Stimulated activated naive B cell treated with anti-CD40 and anti-IgM and Interleukin-4, amounts not matched to agents 10 μg/mL and 1 μg/mL and 100 μg/mL, for 72 hours (primary cell): ENCODE measurements around the gene OR9I1.

Source experiments
- ATAC-seq, 2 donors: fragments of 150-1000 bp; cut with Tn5 transposase; replicated peaks; 2 replicates each; pipeline ENCODE4 v1.10.0; 2021; ENCODE audit warnings: moderate library complexity in 1 of 2
- DNase-seq: peaks from one replicate; pipeline ENCODE4 v3.0.0; 2021
- H3K27ac Mint-ChIP-seq: one replicate; pipeline ENCODE4 v1.8.0; 2022; ENCODE audit warnings: mild to moderate bottlenecking, mixed read lengths
- H3K27me3 Mint-ChIP-seq, 2 donors: one replicate each; pipeline ENCODE4 v1.8.0; 2022; ENCODE audit warnings: mixed read lengths in 2 of 2
- H3K36me3 Mint-ChIP-seq, 2 donors: one replicate each; pipeline ENCODE4 v1.8.0; 2022; ENCODE audit warnings: mixed read lengths in 2 of 2, mild to moderate bottlenecking in 1 of 2
- H3K4me1 Mint-ChIP-seq, 2 donors: one replicate each; pipeline ENCODE4 v1.8.0; 2022; ENCODE audit warnings: mixed read lengths in 2 of 2, mild to moderate bottlenecking in 1 of 2
- H3K4me3 Mint-ChIP-seq, 2 donors: one replicate each; pipeline ENCODE4 v1.8.0; 2022; ENCODE audit warnings: mild to moderate bottlenecking in 2 of 2, mixed read lengths in 2 of 2, moderate library complexity in 1 of 2
- H3K9me3 Mint-ChIP-seq, 2 donors: one replicate each; pipeline ENCODE4 v1.8.0; 2022; ENCODE audit warnings: mixed read lengths in 2 of 2, mild to moderate bottlenecking in 1 of 2

The OR9I1 gene

GRCh38 chr11:58125469-58125868 lies at the start of gene OR9I1:
OR9I1 (minus strand) TSS chr11:58125530; CDS start chr11:58119444, 6,086 bp downstream.
- peaks cover 8 to 30% of the 10 kb centered on the region in 2 donors for H3K27me3 Mint-ChIP-seq
- DNase-seq (no peak), ATAC-seq (no peak)
- no peak within 1 kb of the TSS for H3K27ac Mint-ChIP-seq
- H3K4me3 Mint-ChIP-seq, result no peak within 1 kb of the TSS
- H3K9me3 Mint-ChIP-seq, result no peaks in the 10 kb centered on the region
- no peaks in the 10 kb centered on the region for H3K4me1 Mint-ChIP-seq
- H3K36me3 Mint-ChIP-seq, result no peaks in the 10 kb centered on the region

GRCh38 chr11:58165504-58166106 lies 40.3 kb upstream of the OR9I1 start:
- DNase-seq, result no peak
- Mint-ChIP-seq H3K27me3 (peaks cover 8 to 14% of the 10 kb centered on the region in 2 donors), H3K9me3 (peaks cover 0 to 4% of the 10 kb centered on the region in 2 donors), H3K4me1 (no peaks in the 10 kb centered on the region), H3K27ac (no peak overlapping the region), H3K4me3 (no peak overlapping the region), H3K36me3 (no peaks in the 10 kb centered on the region)
- ATAC-seq, result no peak

GRCh38 chr11:58164990-58165389 lies 39.7 kb upstream of the OR9I1 start:
- DNase-seq (no peak), ATAC-seq (no peak)
- Mint-ChIP-seq H3K4me3 (no peak overlapping the region), H3K9me3 (peaks cover 2 to 4% of the 10 kb centered on the region in 2 donors), H3K36me3 (no peaks in the 10 kb centered on the region), H3K27ac (no peak overlapping the region), H3K27me3 (peaks cover 8 to 11% of the 10 kb centered on the region in 2 donors), H3K4me1 (no peaks in the 10 kb centered on the region)

- no peak for DNase-seq
- no peak overlapping the region for H3K4me3 Mint-ChIP-seq
- ATAC-seq, result no peak
- peaks cover 5 to 11% of the 10 kb centered on the region in 2 donors for H3K27me3 Mint-ChIP-seq
- H3K36me3 Mint-ChIP-seq, result no peaks in the 10 kb centered on the region
- H3K4me1 Mint-ChIP-seq, result no peaks in the 10 kb centered on the region
- H3K27ac Mint-ChIP-seq, result no peak overlapping the region
- peaks cover 2 to 4% of the 10 kb centered on the region in 2 donors for H3K9me3 Mint-ChIP-seq
These were observed 39.1 kb upstream of the OR9I1 start for GRCh38 chr11:58164389-58164788.

- no peak overlapping the region for H3K27ac Mint-ChIP-seq
- H3K4me1 Mint-ChIP-seq, result peaks cover 0 to 3% of the 10 kb centered on the region in 2 donors
- no peak overlapping the region for H3K4me3 Mint-ChIP-seq
- no peaks in the 10 kb centered on the region for H3K36me3 Mint-ChIP-seq
- H3K27me3 Mint-ChIP-seq, result peaks cover 28 to 33% of the 10 kb centered on the region in 2 donors
- no peak for DNase-seq
- no peak for ATAC-seq
- no peaks in the 10 kb centered on the region for H3K9me3 Mint-ChIP-seq
These were observed 27.5 kb upstream of the OR9I1 start for GRCh38 chr11:58152781-58153180.

GRCh38 chr11:58142761-58143160 lies 17.4 kb upstream of the OR9I1 start:
- no peak for ATAC-seq
- H3K36me3 Mint-ChIP-seq, result no peaks in the 10 kb centered on the region

GRCh38 chr11:58135171-58135570 lies 9.8 kb upstream of the OR9I1 start:
- ATAC-seq (no peak), DNase-seq (no peak)
- Mint-ChIP-seq H3K9me3 (peaks cover 0 to 4% of the 10 kb centered on the region in 2 donors), H3K4me1 (no peaks in the 10 kb centered on the region), H3K27ac (no peak overlapping the region), H3K4me3 (no peak overlapping the region), H3K36me3 (no peaks in the 10 kb centered on the region), H3K27me3 (peaks cover 0 to 4% of the 10 kb centered on the region in 2 donors)

More at GRCh38 chr11:58142761-58143160, 17.4 kb upstream of the OR9I1 start:
- no peak for DNase-seq
- H3K27ac Mint-ChIP-seq, result no peak overlapping the region
- no peak overlapping the region for H3K4me3 Mint-ChIP-seq
- peaks cover 0 to 4% of the 10 kb centered on the region in 2 donors for H3K9me3 Mint-ChIP-seq
- peaks cover 13 to 19% of the 10 kb centered on the region in 2 donors for H3K27me3 Mint-ChIP-seq
- H3K4me1 Mint-ChIP-seq, result no peaks in the 10 kb centered on the region

- Mint-ChIP-seq H3K4me3 (no peak overlapping the region), H3K9me3 (peaks cover 0 to 4% of the 10 kb centered on the region in 2 donors), H3K4me1 (no peaks in the 10 kb centered on the region), H3K27ac (no peak overlapping the region), H3K27me3 (peaks cover 0 to 4% of the 10 kb centered on the region in 2 donors), H3K36me3 (no peaks in the 10 kb centered on the region)
- DNase-seq (no peak), ATAC-seq (no peak)
These were observed 8.8 kb upstream of the OR9I1 start for GRCh38 chr11:58134151-58134550.

- no peak overlapping the region for H3K4me3 Mint-ChIP-seq
- no peaks in the 10 kb centered on the region for H3K36me3 Mint-ChIP-seq
- H3K27me3 Mint-ChIP-seq, result peaks cover 0 to 4% of the 10 kb centered on the region in 2 donors
- H3K9me3 Mint-ChIP-seq, result no peaks in the 10 kb centered on the region
- no peaks in the 10 kb centered on the region for H3K4me1 Mint-ChIP-seq
- DNase-seq (no peak), ATAC-seq (no peak)
- no peak overlapping the region for H3K27ac Mint-ChIP-seq
These were observed 8.2 kb upstream of the OR9I1 start for GRCh38 chr11:58133309-58134076.

- Mint-ChIP-seq H3K4me3 (no peak overlapping the region), H3K27me3 (peaks cover 5 to 24% of the 10 kb centered on the region in 2 donors), H3K9me3 (no peaks in the 10 kb centered on the region), H3K4me1 (no peaks in the 10 kb centered on the region), H3K27ac (no peak overlapping the region), H3K36me3 (no peaks in the 10 kb centered on the region)
- ATAC-seq (no peak), DNase-seq (no peak)
These were observed 2.0 kb upstream of the OR9I1 start for GRCh38 chr11:58127350-58127749.

- Mint-ChIP-seq H3K4me3 (no peak overlapping the region), H3K27ac (no peak overlapping the region), H3K9me3 (peaks cover 0 to 2% of the 10 kb centered on the region in 2 donors), H3K4me1 (no peaks in the 10 kb centered on the region), H3K27me3 (peaks cover 21 to 37% of the 10 kb centered on the region in 2 donors), H3K36me3 (no peaks in the 10 kb centered on the region)
- no peak for DNase-seq
- ATAC-seq, result no peak
These were observed 4.2 kb downstream of the OR9I1 start for GRCh38 chr11:58121096-58121495.

GRCh38 chr11:58097437-58097836 lies 27.9 kb downstream of the OR9I1 start:
- Mint-ChIP-seq H3K4me1 (no peaks in the 10 kb centered on the region), H3K27ac (no peak overlapping the region), H3K4me3 (no peak overlapping the region), H3K36me3 (peaks cover 1 to 4% of the 10 kb centered on the region in 2 donors), H3K9me3 (peaks cover 14 to 16% of the 10 kb centered on the region in 2 donors), H3K27me3 (peaks cover 0 to 4% of the 10 kb centered on the region in 2 donors)
- DNase-seq (no peak), ATAC-seq (no peak)

GRCh38 chr11:58086528-58086927 lies 38.8 kb downstream of the OR9I1 start:
- no peak for ATAC-seq
- H3K36me3 Mint-ChIP-seq, result peaks cover 0 to 1% of the 10 kb centered on the region in 2 donors
- no peak overlapping the region for H3K27ac Mint-ChIP-seq
- no peak for DNase-seq
- H3K4me3 Mint-ChIP-seq, result no peak overlapping the region
- H3K9me3 Mint-ChIP-seq, result peaks cover 10 to 14% of the 10 kb centered on the region in 2 donors
- peaks cover 9 to 11% of the 10 kb centered on the region in 2 donors for H3K27me3 Mint-ChIP-seq
- no peaks in the 10 kb centered on the region for H3K4me1 Mint-ChIP-seq

- DNase-seq (no peak), ATAC-seq (no peak)
- H3K4me1 Mint-ChIP-seq, result no peaks in the 10 kb centered on the region
- H3K27ac Mint-ChIP-seq, result no peak overlapping the region
- H3K9me3 Mint-ChIP-seq, result peaks cover 0 to 3% of the 10 kb centered on the region in 2 donors
- no peaks in the 10 kb centered on the region for H3K36me3 Mint-ChIP-seq
- peaks cover 0 to 7% of the 10 kb centered on the region in 2 donors for H3K27me3 Mint-ChIP-seq
- no peak overlapping the region for H3K4me3 Mint-ChIP-seq
These were observed 49.5 kb downstream of the OR9I1 start for GRCh38 chr11:58075781-58076180.

- H3K9me3 Mint-ChIP-seq, result peaks cover 4 to 5% of the 10 kb centered on the region in 2 donors
- H3K27me3 Mint-ChIP-seq, result peaks cover 7% of the 10 kb centered on the region in 2 donors
- DNase-seq (no peak), ATAC-seq (peak in 1 of 2 donors; percentile 38)
- no peak overlapping the region for H3K4me3 Mint-ChIP-seq
- no peak overlapping the region for H3K27ac Mint-ChIP-seq
- H3K4me1 Mint-ChIP-seq, result no peaks in the 10 kb centered on the region
- H3K36me3 Mint-ChIP-seq, result no peaks in the 10 kb centered on the region
These were observed 54.7 kb downstream of the OR9I1 start for GRCh38 chr11:58070585-58070984.
